ENCODE measurements around the gene COL3A1.

DNA sequence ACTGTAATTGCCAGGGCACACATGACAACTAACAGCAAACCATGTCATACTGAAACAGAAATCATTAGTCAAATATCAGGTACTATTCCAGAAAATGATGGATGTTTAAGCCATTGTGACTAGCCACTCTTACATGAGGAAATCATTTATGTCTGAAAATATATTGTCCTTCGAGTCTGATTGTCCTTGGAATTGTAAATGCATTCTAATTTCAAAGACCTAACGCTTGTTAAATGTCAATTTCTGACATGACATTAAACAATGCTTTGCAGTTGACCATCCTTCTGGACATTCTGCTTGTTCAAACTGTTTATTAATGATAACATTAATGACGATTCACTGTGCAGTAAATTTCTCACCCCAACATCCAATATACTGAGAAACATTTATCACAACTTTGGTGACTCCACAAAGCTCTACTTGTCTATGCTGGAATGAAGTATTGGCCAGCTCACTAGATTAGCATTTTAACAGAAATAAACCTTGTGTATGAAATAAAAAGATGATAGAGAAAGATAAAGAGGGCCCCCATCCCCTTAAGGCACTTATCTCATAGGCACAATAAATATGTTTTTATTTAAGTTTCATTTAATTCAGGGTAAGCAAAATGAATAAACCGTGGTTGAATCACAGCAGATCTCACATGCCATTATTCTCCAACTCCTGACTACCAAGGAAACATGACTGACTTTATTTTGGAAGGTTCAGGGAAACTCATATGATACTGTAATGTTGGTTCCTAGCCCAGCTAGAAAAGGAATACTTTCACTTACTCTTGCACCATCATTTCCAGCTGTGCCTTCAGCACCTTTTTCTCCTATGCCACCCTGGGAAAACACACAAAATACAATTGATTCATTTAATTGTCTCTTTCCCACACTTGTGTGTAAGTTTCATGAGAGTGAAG is 82.3 kb downstream of the COL3A1 start:
- TF ChIP-seq POLR2A (IDR thresholded peaks at IDR 0.05; ENCODE audit: low read depth, low read length) (no peak), POLR2AphosphoS5 (IDR thresholded peaks at IDR 0.05; ENCODE audit: low read depth, low read length) (no peak), TAF1 (IDR thresholded peaks at IDR 0.05; ENCODE audit: borderline replicate concordance, low read depth, low read length) (no peak)
